SU-DHL-6 (cell line): Measurements from ENCODE around the gene MINDY3.

ENCODE experiments used
- H2AFZ ChIP-seq: fragments of 200-600 bp; sonication (generic); 2 replicates; pipeline ENCODE4 v1.6.1; 2014; ENCODE audit warnings: low read depth, mild to moderate bottlenecking, moderate library complexity, mixed read lengths, antibody characterized with exemption, low read length; ENCODE audit not compliant: severe bottlenecking
- H3F3A ChIP-seq: fragments of 200-600 bp; shearing (Covaris generic); 2 replicates; pipeline ENCODE4 v1.6.0; 2016; ENCODE audit warnings: antibody characterized with exemption, mild to moderate bottlenecking; ENCODE audit not compliant: insufficient read depth
- H3K27ac ChIP-seq: fragments of 200-600 bp; sonication (generic); 2 replicates; pipeline ENCODE4 v1.5.1; 2016; ENCODE audit warnings: low read depth, mild to moderate bottlenecking, low read length, moderate library complexity, mixed read lengths
- H3K27me3 ChIP-seq: fragments of 200-600 bp; sonication (generic), shearing (Covaris generic); 2 replicates; pipeline ENCODE4 v1.6.0; 2014; ENCODE audit warnings: mild to moderate bottlenecking, low read length
- H3K36me3 ChIP-seq: fragments of 200-600 bp; sonication (generic); 2 replicates; pipeline ENCODE4 v1.6.1; 2014; ENCODE audit warnings: mild to moderate bottlenecking, low read length, mixed read lengths
- H3K4me2 ChIP-seq: fragments of 300-600, 200-600 bp; shearing (Covaris generic), sonication (generic); 2 replicates; pipeline ENCODE4 v1.6.0; 2014; ENCODE audit warnings: low read length, low read depth, mild to moderate bottlenecking; ENCODE audit not compliant: poor library complexity, severe bottlenecking
- H3K4me3 ChIP-seq: fragments of 200-600 bp; sonication (generic); 2 replicates; pipeline ENCODE4 v1.5.1; 2014; ENCODE audit warnings: antibody characterized with exemption, low read length, mild to moderate bottlenecking, mixed read lengths; ENCODE audit not compliant: insufficient read depth, poor library complexity, severe bottlenecking
- H3K79me2 ChIP-seq: fragments of 200-600 bp; sonication (generic); 2 replicates; pipeline ENCODE4 v1.6.1; 2014; ENCODE audit warnings: mild to moderate bottlenecking, low read length, moderate library complexity; ENCODE audit not compliant: insufficient read depth
- H3K9ac ChIP-seq: fragments of 200-600 bp; sonication (generic); 2 replicates; pipeline ENCODE4 v1.7.0; 2014; ENCODE audit warnings: mild to moderate bottlenecking, low read length
- H3K9me2 ChIP-seq: fragments of 200-600 bp; sonication (generic); replicated peaks from 2 replicates; pipeline ENCODE4 v1.6.1; 2014; ENCODE audit warnings: low read length; ENCODE audit not compliant: insufficient read depth
- H3K9me3 ChIP-seq: fragments of 200-600 bp; sonication (generic); 2 replicates; pipeline ENCODE4 v1.6.1; 2014; ENCODE audit warnings: low read length, mixed read lengths; ENCODE audit not compliant: insufficient read depth
- H4K20me1 ChIP-seq: fragments of 200-600 bp; sonication (generic); 2 replicates; pipeline ENCODE4 v1.6.1; 2014; ENCODE audit warnings: low read depth, mild to moderate bottlenecking, antibody characterized with exemption, low read length, moderate library complexity, mixed read lengths
- CTCF ChIP-seq: fragments of 200-600 bp; sonication (generic); IDR thresholded peaks from one replicate; pipeline ENCODE4 v1.5.1; 2017; ENCODE audit warnings: antibody characterized with exemption, mild to moderate bottlenecking, low read length, moderate library complexity; ENCODE audit not compliant: insufficient read depth, poor library complexity, severe bottlenecking
- EZH2phosphoT487 ChIP-seq: fragments of 200-600 bp; sonication (generic), shearing (Covaris generic); conservative IDR thresholded peaks from 2 replicates; pipeline ENCODE4 v1.6.1; 2018; ENCODE audit warnings: mild to moderate bottlenecking, antibody characterized with exemption, low read length, moderate library complexity, mixed read lengths

MINDY3 gene

GRCh38 chr10:15804109-15804508 lies 56.2 kb downstream of the MINDY3 start:
- Histone ChIP-seq H4K20me1 (no peaks in the 10 kb centered on the region), H3K9ac (no peak overlapping the region), H3K36me3 (peaks cover 5% of the 10 kb centered on the region; the same call in 1 of the 2 replicates), H3K9me3 (no peaks in the 10 kb centered on the region), H3K4me3 (no peak overlapping the region), H3K79me2 (no peaks in the 10 kb centered on the region), H3F3A (no peaks in the 10 kb centered on the region), H3K4me2 (no peak overlapping the region), H3K27ac (no peak overlapping the region), H2AFZ (no peak overlapping the region), H3K9me2 (no peaks in the 10 kb centered on the region), H3K27me3 (no peaks in the 10 kb centered on the region)
- no peak for TF ChIP-seq CTCF
- no peak for TF ChIP-seq EZH2phosphoT487

- H3K27me3 ChIP-seq = no peaks in the 10 kb centered on the region
- H3K27ac ChIP-seq = no peak overlapping the region
- no peak for TF ChIP-seq CTCF
- no peak for TF ChIP-seq EZH2phosphoT487
- peaks cover 5% of the 10 kb centered on the region; the same call in 1 of the 2 replicates for H3K36me3 ChIP-seq
- no peak overlapping the region for H3K4me3 ChIP-seq
- H4K20me1 ChIP-seq = no peaks in the 10 kb centered on the region
- H3K79me2 ChIP-seq = no peaks in the 10 kb centered on the region
- no peak overlapping the region for H2AFZ ChIP-seq
- no peak overlapping the region for H3K4me2 ChIP-seq
- no peaks in the 10 kb centered on the region for H3K9me3 ChIP-seq
- H3K9me2 ChIP-seq = no peaks in the 10 kb centered on the region
- no peaks in the 10 kb centered on the region for H3F3A ChIP-seq
- H3K9ac ChIP-seq = no peak overlapping the region
These were observed 57.8 kb downstream of the MINDY3 start for GRCh38 chr10:15802375-15802949.

GRCh38 chr10:15801641-15802040 lies 58.7 kb downstream of the MINDY3 start:
- Histone ChIP-seq H3K79me2 (no peaks in the 10 kb centered on the region), H3K36me3 (peaks cover 5% of the 10 kb centered on the region; the same call in 1 of the 2 replicates), H3K9me2 (no peaks in the 10 kb centered on the region), H3K9me3 (no peaks in the 10 kb centered on the region), H3K4me3 (no peak overlapping the region), H3K9ac (no peak overlapping the region), H2AFZ (no peak overlapping the region), H3F3A (no peaks in the 10 kb centered on the region), H4K20me1 (no peaks in the 10 kb centered on the region), H3K27ac (no peak overlapping the region), H3K27me3 (no peaks in the 10 kb centered on the region), H3K4me2 (no peak overlapping the region)
- TF ChIP-seq CTCF = no peak
- no peak for TF ChIP-seq EZH2phosphoT487
